CD4-positive, alpha-beta T cell (primary cell): ENCODE measurements around the gene CRACR2A. TPM values are rescaled to one million over a fixed set of nuclear protein-coding genes. Genes with fewer than 3 reads are reported as not detected.

Experiments used
- ATAC-seq: fragments of 200-7000 bp; cut with Tn5 transposase; one replicate; pipeline ENCODE4 v1.10.0; 2022; ENCODE audit warnings: mild to moderate bottlenecking; ENCODE audit not compliant: poor library complexity
- CTCF ChIA-PET: fragments of 350-600 bp; sonication (Branson Sonifier 250); formaldehyde crosslinking; loops from one replicate; lab custom pipeline; 2021; ENCODE audit warnings: antibody characterized with exemption, inconsistent platforms; lab: Charles Lee
- POLR2A ChIA-PET: fragments of 350-600 bp; sonication (Branson Sonifier 250); formaldehyde crosslinking; loops from one replicate; lab custom pipeline; 2021; ENCODE audit warnings: antibody characterized with exemption, inconsistent platforms; lab: Charles Lee
- DNase-seq, 14 experiments: peaks; one replicate each; pipeline ENCODE4 v3.0.0-alpha.2; 2013 to 2020; ENCODE audit warnings: mixed read lengths in 2 of 14
- H3K27ac ChIP-seq, 2 donors: one replicate each; pipeline versions ENCODE4 v1.5.1 to v1.7.0; 2013; ENCODE audit warnings: low read length in 2 of 2, low read depth in 1 of 2, mild to moderate bottlenecking in 1 of 2
- H3K27me3 ChIP-seq, 2 experiments: 1 replicate in 1 of 2; 2 replicates in 1 of 2; pipeline versions ENCODE4 v1.6.1 to v1.7.0; 2013; ENCODE audit warnings: low read length in 2 of 2, control low read depth in 1 of 2, mild to moderate bottlenecking in 1 of 2, moderate library complexity in 1 of 2; ENCODE audit not compliant: insufficient read depth in 2 of 2, control insufficient read depth in 1 of 2
- H3K36me3 ChIP-seq: one replicate; pipeline ENCODE4 v1.6.1; 2013; ENCODE audit warnings: low read length, control low read depth; ENCODE audit not compliant: insufficient read depth
- H3K4me1 ChIP-seq: one replicate; pipeline ENCODE4 v1.6.1; 2013; ENCODE audit warnings: low read length, control low read depth; ENCODE audit not compliant: insufficient read depth
- H3K4me3 ChIP-seq: one replicate; pipeline ENCODE4 v1.5.1; 2013; ENCODE audit warnings: mild to moderate bottlenecking, low read length, moderate library complexity
- H3K9me3 ChIP-seq, 2 experiments: 1 replicate in 1 of 2; 2 replicates in 1 of 2; pipeline versions ENCODE4 v1.6.1 to v1.7.0; 2013; ENCODE audit warnings: low read length in 2 of 2, mild to moderate bottlenecking in 2 of 2, control low read depth in 1 of 2, moderate library complexity in 1 of 2; ENCODE audit not compliant: control insufficient read depth in 1 of 2, insufficient read depth in 1 of 2
- H3K27ac Mint-ChIP-seq: one replicate; pipeline ENCODE4 v1.8.0; 2020; ENCODE audit warnings: mixed read lengths
- H3K27me3 Mint-ChIP-seq: one replicate; pipeline ENCODE4 v1.8.0; 2021; ENCODE audit warnings: mixed read lengths
- H3K36me3 Mint-ChIP-seq: one replicate; pipeline ENCODE4 v1.8.0; 2021; ENCODE audit warnings: low read depth, mixed read lengths
- H3K4me1 Mint-ChIP-seq: one replicate; pipeline ENCODE4 v1.8.0; 2021; ENCODE audit warnings: low read depth, mixed read lengths
- H3K4me3 Mint-ChIP-seq: one replicate; pipeline ENCODE4 v1.8.0; 2020; ENCODE audit warnings: mild to moderate bottlenecking, mixed read lengths
- H3K9me3 Mint-ChIP-seq: one replicate; pipeline ENCODE4 v1.8.0; 2020; ENCODE audit warnings: mixed read lengths
- CTCF ChIP-seq: fragments of 200-600 bp; IDR thresholded peaks from one replicate; pipeline ENCODE4 v1.8.0; 2022; ENCODE audit warnings: antibody characterized with exemption, mild to moderate bottlenecking
- intact Hi-C, 2 experiments: fragments of 100-400 bp; cut with DNase I in 1 of 2; cut with micrococcal nuclease in 1 of 2; formaldehyde crosslinking; loops; one replicate each; pipeline versions ENCODE4 v1.15.1 to v1.9.0; 2023 to 2025; cut with DNase I, micrococcal nuclease
- total RNA-seq, 174 experiments: library from RNA in 2 of 174; stranded (reverse) in 2 of 174; gene quantifications; one replicate each; pipeline ENCODE4 v1.2.3 and lab custom pipeline; 2021 to 2026

Gene CRACR2A
- total RNA-seq, 2 experiments from 2014 or later: 23.5 to 27.5 TPM

GRCh38 chr12:3594966-3595365 lies 157.9 kb downstream of the CRACR2A start:
- no peaks in the 10 kb centered on the region for H3K9me3 ChIP-seq
- ChIA-PET POLR2A (no interaction called here), CTCF (no interaction called here)
- no peaks in the 10 kb centered on the region for H3K27me3 Mint-ChIP-seq
- DNase-seq (no peak), ATAC-seq (no peak)
- no peak overlapping the region for H3K27ac ChIP-seq
- no peaks in the 10 kb centered on the region for H3K36me3 Mint-ChIP-seq
- no peaks in the 10 kb centered on the region for H3K4me1 ChIP-seq
- no peaks in the 10 kb centered on the region for H3K4me1 Mint-ChIP-seq
- no peak overlapping the region for H3K4me3 ChIP-seq
- no peak overlapping the region for H3K4me3 Mint-ChIP-seq
- TF ChIP-seq CTCF: no peak
- no peaks in the 10 kb centered on the region for H3K36me3 ChIP-seq
- H3K27me3 ChIP-seq: peaks cover 0 to 3% of the 10 kb centered on the region in 2 experiments
- H3K27ac Mint-ChIP-seq: no peak overlapping the region
- no peaks in the 10 kb centered on the region for H3K9me3 Mint-ChIP-seq
- intact Hi-C loops: no loop called here

GRCh38 chr12:3593906-3594483 lies 158.9 kb downstream of the CRACR2A start:
- no peaks in the 10 kb centered on the region for H3K27me3 Mint-ChIP-seq
- no peaks in the 10 kb centered on the region for H3K4me1 Mint-ChIP-seq
- no peak overlapping the region for H3K4me3 Mint-ChIP-seq
- Histone ChIP-seq H3K36me3 (no peaks in the 10 kb centered on the region), H3K4me1 (no peaks in the 10 kb centered on the region), H3K27ac (no peak overlapping the region), H3K9me3 (no peaks in the 10 kb centered on the region), H3K4me3 (no peak overlapping the region), H3K27me3 (peaks cover 0 to 8% of the 10 kb centered on the region in 2 experiments)
- H3K36me3 Mint-ChIP-seq: no peaks in the 10 kb centered on the region
- no peak overlapping the region for H3K27ac Mint-ChIP-seq
- POLR2A ChIA-PET: no interaction called here
- CTCF ChIA-PET: no interaction called here
- DNase-seq: no peak
- intact Hi-C loops: no loop called here
- no peak for ATAC-seq
- no peaks in the 10 kb centered on the region for H3K9me3 Mint-ChIP-seq
- TF ChIP-seq CTCF: no peak

- Histone ChIP-seq H3K9me3 (no peaks in the 10 kb centered on the region), H3K27ac (no peak overlapping the region), H3K4me3 (no peak overlapping the region), H3K4me1 (no peaks in the 10 kb centered on the region), H3K36me3 (no peaks in the 10 kb centered on the region), H3K27me3 (peaks cover 4 to 10% of the 10 kb centered on the region in 2 experiments)
- intact Hi-C loops: no loop called here
- ChIA-PET CTCF (no interaction called here), POLR2A (no interaction called here)
- ATAC-seq (no peak), DNase-seq (no peak)
- TF ChIP-seq CTCF: no peak
- Mint-ChIP-seq H3K9me3 (no peaks in the 10 kb centered on the region), H3K4me1 (no peaks in the 10 kb centered on the region), H3K27me3 (no peaks in the 10 kb centered on the region), H3K36me3 (no peaks in the 10 kb centered on the region), H3K27ac (no peak overlapping the region), H3K4me3 (no peak overlapping the region)
Observed at GRCh38 chr12:3592856-3593625, 159.9 kb downstream of the CRACR2A start.
